Measurements from ENCODE around the gene SEM1. TPM values are rescaled to one million over a fixed set of nuclear protein-coding genes. Genes with fewer than 3 reads are reported as not detected.

SEM1 gene
- polyA plus RNA-seq, 2 of the 4 experiments (the other 2 are of a cell fraction) = 235 to 859 TPM

DNA sequence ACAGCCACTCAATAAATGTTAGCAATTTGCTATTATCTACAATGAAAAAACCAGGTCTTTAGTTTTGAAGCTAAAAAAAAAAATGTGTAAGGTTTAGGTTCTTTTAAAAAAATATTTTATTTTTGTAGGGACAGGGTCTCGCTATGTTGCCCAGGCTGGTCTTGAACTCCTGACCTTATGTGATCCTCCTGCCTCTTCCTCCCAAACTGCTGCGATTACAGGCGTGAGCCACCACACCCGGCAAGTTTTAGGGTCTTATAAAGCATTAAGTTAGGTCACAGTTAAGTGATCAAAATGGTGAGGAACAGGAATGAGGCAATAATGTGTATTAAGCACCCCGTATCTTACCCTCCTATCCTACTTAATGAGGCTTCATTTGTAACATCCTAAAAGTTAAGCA lies 774 bp downstream of the SEM1 start:
- H3K4me2 ChIP-seq = peak overlapping the region; percentile 81
- peak overlapping the region; percentile 95 for H3K4me3 ChIP-seq
- no peak for FAIRE-seq
- ATAC-seq = peak; percentile 26; a peak in 5 of 6 replicates
- TF ChIP-seq JUN (IDR thresholded peaks at IDR 0.05) (no peak), RAD21 (conservative IDR thresholded peaks at IDR 0.05 in 1 of 2, IDR thresholded peaks at IDR 0.05 in 1 of 2) (no peak), MAZ (IDR thresholded peaks at IDR 0.05; ENCODE audit: borderline replicate concordance, low read depth, low read length) (no peak), EP300 (IDR thresholded peaks at IDR 0.05) (no peak)
- peak overlapping the region; percentile 88 to 98 for H3K27ac ChIP-seq
- POLR2A ChIA-PET = interaction anchor here (0.5 to 0.6 kb wide), 3 partner anchors 8 to 516 kb away, joined by 3 to 6 read pairs (median 3); no protein-coding TSS in a partner anchor
- 2% methylated on average over 5 of the region's 5 CpGs for WGBS (ENCODE audit: missing lambda C conversion rate)
- peaks cover 15% of the 10 kb centered on the region; the same call in 2 of the 3 replicates for H3K4me1 ChIP-seq
- CTCF ChIA-PET = no interaction called here
- H3K9me3 ChIP-seq = no peaks in the 10 kb centered on the region
- peak in 1 of 2 experiments; percentile 2 for DNase-seq (ENCODE audit: low read depth in 1 of 2, low spot score in 1 of 2)

DNA sequence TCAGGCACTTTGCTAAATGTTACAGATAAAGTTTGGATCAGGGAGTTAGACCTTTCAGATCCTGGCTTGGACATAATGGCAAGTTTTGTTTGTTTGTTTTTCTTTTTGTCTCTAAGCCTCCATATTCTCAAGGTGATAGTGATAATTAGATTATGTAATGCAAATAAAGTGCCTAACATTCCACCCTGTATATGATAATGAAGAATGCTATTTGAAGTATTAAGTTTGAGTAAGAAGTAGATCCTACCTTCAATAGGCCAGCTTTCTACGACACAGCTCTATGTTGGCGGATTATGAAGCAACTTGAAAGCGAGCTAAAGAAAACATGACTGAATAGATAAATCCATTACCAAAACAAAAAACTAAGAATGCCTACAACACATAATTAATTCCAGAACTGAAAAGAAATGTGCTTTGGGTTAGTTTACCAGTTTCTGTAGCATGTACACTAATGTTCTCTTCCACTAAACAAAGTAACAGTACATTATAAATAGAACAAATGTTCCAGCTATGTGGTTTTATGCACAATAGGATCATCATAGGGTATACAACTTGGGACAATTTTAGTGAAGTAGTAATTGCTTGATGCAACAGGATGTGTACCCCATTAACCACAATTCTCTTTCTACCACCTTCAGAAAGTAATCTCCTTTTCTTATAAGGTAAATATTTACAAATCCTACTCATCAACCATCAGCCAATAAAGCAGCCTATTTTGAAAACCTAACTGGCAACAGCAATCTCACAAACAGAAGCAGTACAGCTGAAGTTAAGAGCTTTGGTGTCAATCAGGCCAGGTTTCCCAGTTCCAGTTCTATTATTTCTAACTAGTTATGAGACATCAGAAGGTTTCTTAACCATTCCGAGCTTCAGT lies 1.5 kb downstream of the SEM1 start:
- DNase-seq (ENCODE audit: low read depth in 1 of 2, low spot score in 1 of 2) = no peak
- H3K4me1 ChIP-seq = peaks cover 15% of the 10 kb centered on the region; the same call in 2 of the 3 replicates
- TF ChIP-seq HOXB5 (CRISPR knock-in tag; IDR thresholded peaks at IDR 0.05) (no peak), HDAC2 (IDR thresholded peaks at IDR 0.05) (no peak), FOXS1 (CRISPR knock-in tag; IDR thresholded peaks at IDR 0.05) (no peak)
- H3K4me3 ChIP-seq = peak overlapping the region; percentile 95
- no peak for FAIRE-seq
- POLR2A ChIA-PET = interaction anchor here (0.5 kb wide), 1 partner anchor 66 kb away, joined by 3 read pairs; no protein-coding TSS in a partner anchor
- CTCF ChIA-PET = interaction anchor here (0.5 kb wide), 1 partner anchor 621 kb away, joined by 3 read pairs; no protein-coding TSS in a partner anchor
- ATAC-seq = no peak
- H3K4me2 ChIP-seq = peak overlapping the region; percentile 81
- WGBS (ENCODE audit: missing lambda C conversion rate) = 90% methylated on average over 4 of the region's 4 CpGs
- no peak overlapping the region for H3K27ac ChIP-seq
- H3K9me3 ChIP-seq = no peaks in the 10 kb centered on the region

DNA sequence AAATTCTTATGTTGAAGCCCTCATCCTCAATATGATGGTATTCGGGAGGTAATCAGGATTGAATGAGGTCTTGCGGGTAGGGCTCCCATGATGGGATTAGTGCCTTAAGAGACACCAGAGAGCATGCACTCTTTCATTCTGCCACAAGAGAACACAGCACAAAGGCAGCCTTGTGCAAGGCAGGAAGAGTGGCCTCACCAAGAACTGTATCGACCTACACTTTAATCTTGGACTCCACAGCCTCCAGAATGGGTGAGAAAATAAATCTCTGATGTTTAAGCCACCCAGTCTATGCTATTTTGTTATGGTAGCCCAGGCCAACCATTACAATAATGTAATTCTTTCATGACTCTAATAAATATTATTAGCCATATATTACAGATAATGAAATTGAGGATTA lies 8.4 kb downstream of the SEM1 start:
- CTCF ChIA-PET = no interaction called here
- Histone ChIP-seq H3K4me3 (no peak overlapping the region), H3K9me3 (no peaks in the 10 kb centered on the region), H3K27ac (no peak overlapping the region), H3K4me1 (no peaks in the 10 kb centered on the region), H3K4me2 (no peak overlapping the region)
- 89% methylated on average over 3 of the region's 3 CpGs for WGBS (ENCODE audit: missing lambda C conversion rate)
- POLR2A ChIA-PET = interaction anchor here (1.4 kb wide), 1 partner anchor 8 kb away, joined by 3 read pairs; no protein-coding TSS in a partner anchor
- no peak for DNase-seq (ENCODE audit: low read depth in 1 of 2, low spot score in 1 of 2)
- TF ChIP-seq POLR2A (IDR thresholded peaks at IDR 0.05; ENCODE audit: low read length) (no peak), BHLHE40 (IDR thresholded peaks at IDR 0.05; ENCODE audit: low read depth, low read length) (no peak), HOXB13 (CRISPR knock-in tag; IDR thresholded peaks at IDR 0.05; ENCODE audit: low read depth) (no peak), ZSCAN20 (CRISPR knock-in tag; IDR thresholded peaks at IDR 0.05) (no peak), KDM1A (IDR thresholded peaks at IDR 0.05; ENCODE audit: low read depth) (no peak), NR3C1 (IDR thresholded peaks at IDR 0.05) (no peak), CBX8 (IDR thresholded peaks at IDR 0.05) (no peak), SREBF2 (IDR thresholded peaks at IDR 0.05) (no peak), RFX5 (IDR thresholded peaks at IDR 0.05) (no peak), ZFP36 (IDR thresholded peaks at IDR 0.05; ENCODE audit: borderline replicate concordance, partially characterized antibody) (no peak), ZC3H11A (IDR thresholded peaks at IDR 0.05) (no peak), RNF2 (IDR thresholded peaks at IDR 0.05; ENCODE audit: borderline replicate concordance, low read depth) (no peak), TP53 (CRISPR knock-in tag; IDR thresholded peaks at IDR 0.05) (no peak)
- TF ChIP-seq, protein P1, sequence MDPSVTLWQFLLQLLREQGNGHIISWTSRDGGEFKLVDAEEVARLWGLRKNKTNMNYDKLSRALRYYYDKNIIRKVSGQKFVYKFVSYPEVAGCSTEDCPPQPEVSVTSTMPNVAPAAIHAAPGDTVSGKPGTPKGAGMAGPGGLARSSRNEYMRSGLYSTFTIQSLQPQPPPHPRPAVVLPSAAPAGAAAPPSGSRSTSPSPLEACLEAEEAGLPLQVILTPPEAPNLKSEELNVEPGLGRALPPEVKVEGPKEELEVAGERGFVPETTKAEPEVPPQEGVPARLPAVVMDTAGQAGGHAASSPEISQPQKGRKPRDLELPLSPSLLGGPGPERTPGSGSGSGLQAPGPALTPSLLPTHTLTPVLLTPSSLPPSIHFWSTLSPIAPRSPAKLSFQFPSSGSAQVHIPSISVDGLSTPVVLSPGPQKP (IDR thresholded peaks at IDR 0.05; ENCODE audit: low read depth, low read length) = no peak
- TF ChIP-seq, protein P2, sequence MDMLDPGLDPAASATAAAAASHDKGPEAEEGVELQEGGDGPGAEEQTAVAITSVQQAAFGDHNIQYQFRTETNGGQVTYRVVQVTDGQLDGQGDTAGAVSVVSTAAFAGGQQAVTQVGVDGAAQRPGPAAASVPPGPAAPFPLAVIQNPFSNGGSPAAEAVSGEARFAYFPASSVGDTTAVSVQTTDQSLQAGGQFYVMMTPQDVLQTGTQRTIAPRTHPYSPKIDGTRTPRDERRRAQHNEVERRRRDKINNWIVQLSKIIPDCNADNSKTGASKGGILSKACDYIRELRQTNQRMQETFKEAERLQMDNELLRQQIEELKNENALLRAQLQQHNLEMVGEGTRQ (IDR thresholded peaks at IDR 0.05) = no peak
- TF ChIP-seq, protein P3, sequence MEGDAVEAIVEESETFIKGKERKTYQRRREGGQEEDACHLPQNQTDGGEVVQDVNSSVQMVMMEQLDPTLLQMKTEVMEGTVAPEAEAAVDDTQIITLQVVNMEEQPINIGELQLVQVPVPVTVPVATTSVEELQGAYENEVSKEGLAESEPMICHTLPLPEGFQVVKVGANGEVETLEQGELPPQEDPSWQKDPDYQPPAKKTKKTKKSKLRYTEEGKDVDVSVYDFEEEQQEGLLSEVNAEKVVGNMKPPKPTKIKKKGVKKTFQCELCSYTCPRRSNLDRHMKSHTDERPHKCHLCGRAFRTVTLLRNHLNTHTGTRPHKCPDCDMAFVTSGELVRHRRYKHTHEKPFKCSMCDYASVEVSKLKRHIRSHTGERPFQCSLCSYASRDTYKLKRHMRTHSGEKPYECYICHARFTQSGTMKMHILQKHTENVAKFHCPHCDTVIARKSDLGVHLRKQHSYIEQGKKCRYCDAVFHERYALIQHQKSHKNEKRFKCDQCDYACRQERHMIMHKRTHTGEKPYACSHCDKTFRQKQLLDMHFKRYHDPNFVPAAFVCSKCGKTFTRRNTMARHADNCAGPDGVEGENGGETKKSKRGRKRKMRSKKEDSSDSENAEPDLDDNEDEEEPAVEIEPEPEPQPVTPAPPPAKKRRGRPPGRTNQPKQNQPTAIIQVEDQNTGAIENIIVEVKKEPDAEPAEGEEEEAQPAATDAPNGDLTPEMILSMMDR (IDR thresholded peaks at IDR 0.05) = no peak
- TF ChIP-seq, protein P4, sequence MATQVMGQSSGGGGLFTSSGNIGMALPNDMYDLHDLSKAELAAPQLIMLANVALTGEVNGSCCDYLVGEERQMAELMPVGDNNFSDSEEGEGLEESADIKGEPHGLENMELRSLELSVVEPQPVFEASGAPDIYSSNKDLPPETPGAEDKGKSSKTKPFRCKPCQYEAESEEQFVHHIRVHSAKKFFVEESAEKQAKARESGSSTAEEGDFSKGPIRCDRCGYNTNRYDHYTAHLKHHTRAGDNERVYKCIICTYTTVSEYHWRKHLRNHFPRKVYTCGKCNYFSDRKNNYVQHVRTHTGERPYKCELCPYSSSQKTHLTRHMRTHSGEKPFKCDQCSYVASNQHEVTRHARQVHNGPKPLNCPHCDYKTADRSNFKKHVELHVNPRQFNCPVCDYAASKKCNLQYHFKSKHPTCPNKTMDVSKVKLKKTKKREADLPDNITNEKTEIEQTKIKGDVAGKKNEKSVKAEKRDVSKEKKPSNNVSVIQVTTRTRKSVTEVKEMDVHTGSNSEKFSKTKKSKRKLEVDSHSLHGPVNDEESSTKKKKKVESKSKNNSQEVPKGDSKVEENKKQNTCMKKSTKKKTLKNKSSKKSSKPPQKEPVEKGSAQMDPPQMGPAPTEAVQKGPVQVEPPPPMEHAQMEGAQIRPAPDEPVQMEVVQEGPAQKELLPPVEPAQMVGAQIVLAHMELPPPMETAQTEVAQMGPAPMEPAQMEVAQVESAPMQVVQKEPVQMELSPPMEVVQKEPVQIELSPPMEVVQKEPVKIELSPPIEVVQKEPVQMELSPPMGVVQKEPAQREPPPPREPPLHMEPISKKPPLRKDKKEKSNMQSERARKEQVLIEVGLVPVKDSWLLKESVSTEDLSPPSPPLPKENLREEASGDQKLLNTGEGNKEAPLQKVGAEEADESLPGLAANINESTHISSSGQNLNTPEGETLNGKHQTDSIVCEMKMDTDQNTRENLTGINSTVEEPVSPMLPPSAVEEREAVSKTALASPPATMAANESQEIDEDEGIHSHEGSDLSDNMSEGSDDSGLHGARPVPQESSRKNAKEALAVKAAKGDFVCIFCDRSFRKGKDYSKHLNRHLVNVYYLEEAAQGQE (IDR thresholded peaks at IDR 0.05) = no peak
- peak; percentile 47 to 51; a peak in 1 of 6 replicates for ATAC-seq
- FAIRE-seq = no peak

Data from A549 (cell line).